Neural progenitor cell (in vitro differentiated cells): Measurements from ENCODE around the gene PRR15L.

ENCODE experiments used
- EZH2 ChIP-seq: fragments of 200-600 bp; sonication (generic); IDR thresholded peaks from 2 replicates; pipeline ENCODE4 v1.6.1; 2017; ENCODE audit warnings: antibody characterized with exemption, mild to moderate bottlenecking, moderate library complexity
- EZH2phosphoT487 ChIP-seq: fragments of 200-600 bp; sonication (generic); IDR thresholded peaks from 2 replicates; pipeline ENCODE4 v1.6.1; 2017; ENCODE audit warnings: antibody characterized with exemption
- TF ChIP-seq, protein P1 (sequence below): fragments of 200-600 bp; sonication (generic); IDR thresholded peaks from 2 replicates; pipeline ENCODE4 v1.5.1; 2017; ENCODE audit warnings: antibody characterized with exemption, mild to moderate bottlenecking

DNA sequence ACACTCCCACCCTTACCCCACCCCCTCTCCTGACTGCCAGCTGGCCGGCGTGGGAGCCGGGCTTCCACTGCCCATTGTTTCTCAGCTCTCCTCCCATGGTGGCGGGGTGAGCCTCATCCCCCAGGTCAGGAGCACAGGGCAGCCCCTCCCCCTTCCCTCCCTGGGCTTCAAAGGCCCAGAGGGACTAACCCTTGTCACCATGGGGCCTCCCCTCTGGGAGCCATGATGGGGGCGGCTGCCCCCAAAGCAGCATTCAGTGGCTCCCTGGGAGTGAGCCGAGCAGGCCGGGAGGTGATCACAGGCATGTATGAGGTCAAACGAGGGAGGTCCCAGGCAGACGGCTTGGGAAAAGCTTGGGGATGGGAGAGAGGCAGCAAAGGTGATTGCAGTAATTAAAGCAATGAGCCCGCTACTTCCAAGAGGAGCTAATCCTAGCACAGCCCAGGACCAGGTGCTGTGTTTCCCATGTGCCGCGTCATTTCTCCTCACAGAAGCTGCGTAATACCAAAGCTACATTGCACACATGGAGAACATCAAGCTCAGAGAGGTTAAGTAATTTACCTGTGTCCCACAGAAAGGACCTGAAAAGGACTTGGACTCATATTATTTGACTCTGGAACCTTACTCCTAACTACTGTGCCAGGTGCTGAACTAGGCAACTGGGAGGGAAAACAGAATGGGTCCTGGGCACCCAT lies 37.7 kb upstream of the PRR15L start:
- TF ChIP-seq, protein P1, sequence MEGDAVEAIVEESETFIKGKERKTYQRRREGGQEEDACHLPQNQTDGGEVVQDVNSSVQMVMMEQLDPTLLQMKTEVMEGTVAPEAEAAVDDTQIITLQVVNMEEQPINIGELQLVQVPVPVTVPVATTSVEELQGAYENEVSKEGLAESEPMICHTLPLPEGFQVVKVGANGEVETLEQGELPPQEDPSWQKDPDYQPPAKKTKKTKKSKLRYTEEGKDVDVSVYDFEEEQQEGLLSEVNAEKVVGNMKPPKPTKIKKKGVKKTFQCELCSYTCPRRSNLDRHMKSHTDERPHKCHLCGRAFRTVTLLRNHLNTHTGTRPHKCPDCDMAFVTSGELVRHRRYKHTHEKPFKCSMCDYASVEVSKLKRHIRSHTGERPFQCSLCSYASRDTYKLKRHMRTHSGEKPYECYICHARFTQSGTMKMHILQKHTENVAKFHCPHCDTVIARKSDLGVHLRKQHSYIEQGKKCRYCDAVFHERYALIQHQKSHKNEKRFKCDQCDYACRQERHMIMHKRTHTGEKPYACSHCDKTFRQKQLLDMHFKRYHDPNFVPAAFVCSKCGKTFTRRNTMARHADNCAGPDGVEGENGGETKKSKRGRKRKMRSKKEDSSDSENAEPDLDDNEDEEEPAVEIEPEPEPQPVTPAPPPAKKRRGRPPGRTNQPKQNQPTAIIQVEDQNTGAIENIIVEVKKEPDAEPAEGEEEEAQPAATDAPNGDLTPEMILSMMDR: no peak
- TF ChIP-seq EZH2 (no peak), EZH2phosphoT487 (no peak)
